CD8-positive, alpha-beta memory T cell (primary cell): ENCODE data around the gene COG7. TPM values are rescaled to one million over a fixed set of nuclear protein-coding genes. Genes with fewer than 3 reads are reported as not detected.

Source experiments
- polyA plus RNA-seq: library from polyadenylated mRNA; unstranded; fragments of 300-500 nt; fragmentation: Illumina TruSeq; gene quantifications from one replicate; pipeline ENCODE4 v1.2.3, GENCODE V29; 2021
- total RNA-seq, 2 experiments: library from RNA; stranded (reverse); gene quantifications; one replicate each; pipeline ENCODE4 v1.2.3, GENCODE V29; 2021

COG7 gene
- total and polyA plus RNA-seq, 3 experiments from 2014 or later: 13.9 to 17.9 (median 15.8) TPM

Other genes with a start within 250 kb of the COG7 start
- gene SCNN1B, start 150.9 kb downstream of the COG7 start, total RNA-seq: not detected
- gene SCNN1B, start 150.9 kb downstream of the COG7 start, polyA plus RNA-seq: not detected
- 10 to 100 TPM; 63.5 to 70.1 TPM for gene GGA2, start 57.3 kb upstream of the COG7 start, total RNA-seq
- gene GGA2, start 57.3 kb upstream of the COG7 start, polyA plus RNA-seq: 52.3 TPM
- gene EARS2, start 104.2 kb upstream of the COG7 start, total RNA-seq: 10 to 100 TPM; 26.9 to 28.5 TPM
- 14.1 TPM for gene EARS2, start 104.2 kb upstream of the COG7 start, polyA plus RNA-seq
- gene UBFD1, start 104.5 kb upstream of the COG7 start, total RNA-seq: 10 to 100 TPM; 58.5 to 60.1 TPM
- gene UBFD1, start 104.5 kb upstream of the COG7 start, polyA plus RNA-seq: 12.8 TPM
- 100 to 1,000 TPM; 163 to 167 TPM for gene NDUFAB1, start 143.1 kb upstream of the COG7 start, total RNA-seq
- 217 TPM for gene NDUFAB1, start 143.1 kb upstream of the COG7 start, polyA plus RNA-seq
- 10 to 100 TPM; 27.7 to 27.8 TPM for gene PALB2, start 188.1 kb upstream of the COG7 start, total RNA-seq
- gene PALB2, start 188.1 kb upstream of the COG7 start, polyA plus RNA-seq: 9.3 TPM
- 100 to 1,000 TPM in 1 of 2 experiments, 10 to 100 TPM in 1; 99.1 to 104 TPM for gene DCTN5, start 188.3 kb upstream of the COG7 start, total RNA-seq
- gene DCTN5, start 188.3 kb upstream of the COG7 start, polyA plus RNA-seq: 65.1 TPM
- gene PLK1, start 225.7 kb upstream of the COG7 start, total RNA-seq: 10 to 100 TPM; 48.3 to 49.7 TPM
- 0.41 TPM for gene PLK1, start 225.7 kb upstream of the COG7 start, polyA plus RNA-seq